NCI-H187 (cell line): ENCODE data around the gene VPS26B.
"Not testable (repeated sequence)": the region's sequence is repeated elsewhere in the genome, so short reads cannot be mapped to it uniquely, and the experiment has no call there.

Experiments used
- DNase-seq, 2 experiments: peaks; one replicate each; lab custom pipeline; 2025; lab: John Stamatoyannopoulos, UW

The VPS26B gene

GRCh38 chr11:134223836-134224709 is at the start of gene VPS26B, which contains the start of gene NCAPD3:
Gene VPS26B (plus strand): TSS chr11:134224671. CDS start chr11:134225123, 452 bp downstream.
Gene NCAPD3 (minus strand): TSS chr11:134223967. CDS start chr11:134223926, 41 bp downstream.
- peak; percentile 90 to 93 for DNase-seq

DNA sequence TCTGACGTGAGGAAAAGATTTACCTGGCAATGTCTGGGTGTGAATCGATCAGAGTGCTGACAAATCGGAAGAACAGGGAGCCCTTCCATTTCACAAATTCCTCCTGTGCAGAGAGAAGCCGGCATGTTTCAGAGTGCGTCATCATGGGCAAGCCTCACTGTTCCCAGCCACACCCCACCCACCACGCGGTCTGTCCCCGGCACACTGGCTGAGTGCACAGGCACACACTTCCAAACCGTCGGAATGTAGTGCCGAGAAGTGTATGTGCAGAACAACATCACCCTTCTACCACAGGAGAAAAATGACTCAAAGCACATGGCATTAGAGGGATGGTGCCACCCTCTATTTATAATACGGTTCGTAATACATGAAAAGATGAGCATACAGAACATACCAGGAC is 48.2 kb upstream of the VPS26B start:
- no peak for DNase-seq

GRCh38 chr11:134178032-134178674 is 46.3 kb upstream of the VPS26B start:
- no peak for DNase-seq

DNA sequence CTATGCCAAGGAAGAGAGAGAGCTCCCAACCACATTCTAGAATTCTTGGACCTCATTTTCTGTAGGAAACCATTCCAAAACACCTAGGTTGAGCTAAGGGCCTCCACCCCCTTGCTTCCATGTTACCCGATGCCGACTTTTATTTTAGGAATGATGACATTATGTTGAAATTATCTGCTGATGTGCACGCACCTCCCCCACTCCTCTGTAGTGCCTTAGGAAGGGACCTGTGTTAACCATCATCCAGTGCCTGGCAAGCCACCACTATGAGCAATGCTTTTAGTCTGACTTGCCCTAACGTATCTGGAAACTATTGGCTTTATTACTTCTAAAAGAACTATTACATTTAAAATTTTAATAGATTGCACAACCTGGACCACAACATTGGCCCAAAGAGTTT is 42.8 kb upstream of the VPS26B start:
- no peak for DNase-seq

DNA sequence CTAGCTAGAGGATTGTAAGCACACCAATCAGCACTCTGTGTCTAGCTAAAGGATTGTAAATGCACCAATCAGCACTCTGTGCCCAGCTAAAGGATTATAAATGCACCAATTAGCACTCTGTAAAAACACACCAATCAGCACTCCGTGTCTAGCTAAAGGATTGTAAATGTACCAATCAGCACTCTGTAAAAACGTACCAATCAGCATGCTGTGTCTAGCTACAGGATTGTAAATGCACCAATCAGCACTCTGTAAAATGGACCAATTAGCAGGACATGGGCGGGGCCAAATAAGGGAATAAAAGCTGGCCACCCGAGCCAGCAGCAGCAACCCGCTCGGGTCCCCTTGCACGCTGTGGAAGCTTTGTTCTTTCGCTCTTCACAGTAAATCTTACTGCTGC is 36.4 kb upstream of the VPS26B start:
- DNase-seq = not testable (repeated sequence)

GRCh38 chr11:134196756-134197155 is 27.7 kb upstream of the VPS26B start:
- DNase-seq = no peak

DNA sequence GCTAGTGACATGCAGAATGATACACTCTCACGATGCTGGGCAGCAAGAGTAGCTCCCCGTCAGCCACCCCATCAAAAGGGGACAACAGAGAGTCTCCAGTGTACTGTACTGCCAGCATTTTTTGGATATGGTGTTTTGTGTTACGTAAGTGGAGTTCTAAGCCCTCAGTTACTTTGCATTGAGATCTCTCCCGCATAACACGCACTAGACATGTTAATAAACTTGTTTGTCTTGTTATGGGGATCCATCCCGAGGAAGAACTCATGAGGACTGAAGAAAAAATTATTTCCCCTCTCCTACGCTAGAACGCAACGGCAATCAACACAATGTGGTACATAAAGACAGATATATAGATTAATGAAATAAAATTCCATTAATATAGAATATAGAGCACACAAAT is 24.9 kb upstream of the VPS26B start:
- no peak for DNase-seq

GRCh38 chr11:134200688-134201087 is 23.8 kb upstream of the VPS26B start:
- DNase-seq = no peak

DNA sequence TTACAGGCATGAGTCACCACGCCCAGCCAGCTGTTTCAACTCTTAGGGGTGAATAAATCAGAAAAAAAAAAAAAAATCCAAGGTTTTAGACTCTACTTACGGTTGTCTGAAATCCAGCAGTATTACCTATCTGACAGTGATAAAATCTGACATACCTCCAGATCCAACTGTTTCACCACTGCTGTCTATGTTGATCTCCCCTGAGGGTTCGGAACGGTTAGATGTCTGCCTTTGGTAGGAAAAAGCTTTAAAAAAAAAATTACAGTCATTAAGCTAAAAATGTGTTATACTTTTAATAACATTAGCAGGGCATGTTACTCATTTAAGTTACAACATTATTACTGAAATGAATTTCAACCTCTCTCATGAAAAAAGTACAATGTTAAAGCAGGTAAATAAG is 21.8 kb upstream of the VPS26B start:
- DNase-seq = no peak

- DNase-seq = no peak
These were observed 18.7 kb upstream of the VPS26B start for GRCh38 chr11:134205729-134206128.

DNA sequence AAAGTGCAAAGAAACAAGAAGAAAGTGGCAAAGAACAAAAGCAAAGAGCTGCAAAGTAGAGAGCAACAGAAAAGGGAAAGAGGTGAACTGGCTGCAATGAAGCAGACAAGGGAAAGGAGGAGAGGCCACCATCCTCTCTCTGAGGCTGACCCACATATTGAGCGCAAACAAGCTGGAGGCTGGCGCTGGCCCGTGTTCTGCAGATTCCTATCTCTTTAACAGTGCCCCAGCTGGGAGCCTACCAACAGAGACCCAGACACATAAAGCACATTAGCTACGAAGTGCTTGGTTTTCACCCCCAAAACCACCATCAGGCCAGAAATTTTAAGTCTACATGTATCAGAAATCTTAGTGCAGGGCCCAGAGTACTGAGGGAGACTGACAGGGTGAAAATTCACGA is 18.3 kb upstream of the VPS26B start:
- no peak for DNase-seq

DNA sequence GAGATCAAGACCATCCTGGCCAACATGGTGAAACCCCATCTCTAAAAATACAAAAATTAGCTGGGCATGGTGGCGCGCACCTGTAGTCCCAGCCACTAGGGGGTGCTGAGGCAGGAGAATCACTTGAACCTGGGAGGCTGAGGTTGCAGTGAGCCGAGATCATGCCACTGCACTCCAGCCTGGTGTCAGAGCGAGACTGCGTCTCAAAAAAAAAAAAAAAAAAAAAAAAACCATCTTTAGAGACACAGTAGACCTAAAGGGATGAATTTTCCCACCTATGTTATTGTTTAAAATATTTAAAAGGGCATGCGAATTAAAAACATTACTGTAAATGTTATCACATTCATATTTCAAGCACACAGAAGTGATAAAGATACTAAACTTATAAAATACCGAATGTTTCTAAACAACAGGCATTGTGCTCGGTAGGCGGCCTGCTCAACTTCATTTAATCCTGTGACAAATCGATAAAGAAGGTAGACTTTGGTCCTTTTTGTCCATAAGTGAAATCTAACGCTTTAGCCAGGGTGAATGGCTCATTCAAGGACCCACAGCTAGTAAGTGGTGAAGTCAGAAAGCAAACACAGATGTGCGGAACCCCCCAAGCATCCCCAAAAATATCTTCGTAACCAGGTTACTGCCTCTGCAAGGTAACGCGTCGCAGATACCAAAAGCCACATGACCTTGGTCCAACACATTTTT is 16.8 kb upstream of the VPS26B start:
- DNase-seq = peak in 1 of 2 experiments; percentile 12

DNA sequence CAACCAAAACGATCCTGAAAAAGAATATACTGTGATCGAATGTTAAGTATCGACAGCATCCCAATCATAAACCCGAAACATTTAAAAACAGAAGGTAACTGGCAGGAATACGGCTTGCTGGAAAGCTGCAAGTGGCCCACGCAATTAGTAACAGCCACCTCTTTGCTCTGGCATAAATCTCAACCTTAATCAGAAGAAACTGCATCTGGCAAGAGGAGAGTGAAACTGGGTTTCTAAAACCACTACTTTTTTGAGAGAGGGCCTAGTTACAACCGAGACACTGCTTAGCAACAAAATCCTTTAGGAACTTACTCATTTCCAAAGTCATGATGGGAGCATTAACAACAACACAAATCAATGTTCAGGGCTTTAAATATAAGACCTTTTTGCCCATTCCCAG is 8.6 kb upstream of the VPS26B start:
- no peak for DNase-seq

GRCh38 chr11:134216816-134217215 is 7.7 kb upstream of the VPS26B start:
- no peak for DNase-seq

GRCh38 chr11:134223121-134223520 is 1.4 kb upstream of the VPS26B start:
- no peak for DNase-seq

GRCh38 chr11:134224710-134225664 is 516 bp downstream of the VPS26B start:
- peak in 1 of 2 experiments; percentile 16 for DNase-seq

- DNase-seq = no peak
These were observed 2.4 kb downstream of the VPS26B start for GRCh38 chr11:134226806-134227325.

- no peak for DNase-seq
These were observed 4.2 kb downstream of the VPS26B start for GRCh38 chr11:134228625-134229024.

DNA sequence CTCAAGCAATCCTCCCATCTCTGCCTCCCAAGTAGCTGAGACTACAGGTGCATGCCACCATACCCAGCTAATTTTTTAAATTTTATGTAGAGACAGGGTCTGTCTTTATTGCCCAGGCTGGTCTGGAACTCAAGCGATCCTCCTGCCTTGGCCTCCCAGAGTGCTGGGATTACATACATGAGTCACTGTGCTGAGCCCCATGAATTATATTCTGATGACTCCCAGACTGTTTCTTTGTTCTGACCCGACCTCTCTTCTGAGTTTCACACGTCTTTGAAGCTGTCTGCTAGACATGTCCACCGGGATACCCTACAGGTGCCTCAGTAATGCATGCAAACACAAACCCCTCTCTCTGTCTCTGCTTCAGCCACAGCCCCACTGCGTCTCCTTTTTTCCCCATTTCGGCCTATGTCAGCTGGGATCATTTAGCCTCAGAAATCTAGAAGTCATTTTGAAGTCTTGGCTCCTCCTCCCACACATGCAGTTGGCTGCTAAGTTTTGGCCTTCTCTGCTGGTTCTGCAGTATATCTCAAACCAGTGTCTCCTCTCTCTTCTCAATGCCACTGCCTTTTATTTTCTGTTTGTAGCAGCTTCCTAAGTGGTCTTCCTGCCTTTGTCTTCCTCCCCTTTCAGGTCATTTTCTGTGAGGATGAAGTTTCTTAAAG is 4.8 kb downstream of the VPS26B start:
- no peak for DNase-seq

DNA sequence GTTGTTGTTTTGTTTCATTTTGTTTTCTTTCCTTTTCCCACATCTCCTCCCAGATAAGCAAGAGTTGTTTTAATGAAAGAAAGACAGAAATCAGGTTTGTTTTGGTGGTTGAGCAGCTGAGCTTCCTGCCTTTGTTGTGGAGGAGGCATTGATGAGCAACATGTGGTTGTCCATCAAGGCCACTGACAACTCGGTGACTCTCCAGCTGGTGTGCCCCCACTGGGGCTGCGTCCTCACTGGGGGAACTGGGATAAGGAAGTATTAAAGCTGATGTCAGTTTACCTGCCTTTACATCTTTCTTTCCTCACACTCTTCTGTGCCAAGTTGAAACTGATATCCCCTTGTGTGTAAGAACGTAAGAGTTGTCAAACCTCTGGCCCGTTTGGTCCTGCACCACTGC is 5.9 kb downstream of the VPS26B start:
- no peak for DNase-seq
